ENCODE results near the gene POLK. TPM values are rescaled to one million over a fixed set of nuclear protein-coding genes. Genes with fewer than 3 reads are reported as not detected.

Gene POLK
- total and polyA plus RNA-seq, 2 of the 4 experiments (the other 2 are of a cell fraction) = 10.4 to 24.4 TPM

DNA sequence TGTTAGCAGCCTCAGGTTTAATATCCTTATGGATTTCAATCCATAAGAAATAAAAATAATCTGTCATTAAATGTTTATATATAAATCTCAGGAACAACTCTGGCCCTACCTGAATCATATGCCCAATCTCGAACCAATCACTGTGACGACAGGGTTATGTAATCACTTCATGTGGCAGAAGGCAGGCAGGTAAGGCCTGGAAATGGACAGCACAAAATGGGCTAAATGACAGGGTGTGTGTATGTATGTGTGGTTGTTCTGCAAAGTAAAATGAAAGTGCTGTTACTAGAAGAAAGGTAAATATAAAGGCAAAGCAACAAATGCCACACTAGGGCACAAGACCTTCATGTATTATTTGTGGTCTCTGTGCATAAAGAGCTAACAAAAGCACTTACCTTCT is 119.2 kb downstream of the POLK start:
- POLR2A ChIA-PET (ENCODE audit: unreplicated experiment) = no interaction called here
- in situ Hi-C loops (cut with MboI; ENCODE audit: low sequenced_read_pairs) = no loop called here

More for the DNA sequence above, 119.2 kb downstream of the POLK start:
- H3K4me2 ChIP-seq (ENCODE audit: low read depth, low read length) = no peak overlapping the region
- no peak overlapping the region for H4K8ac ChIP-seq (ENCODE audit: low read depth in 2 of 2, low read length in 2 of 2)
- no peak overlapping the region for H3K4ac ChIP-seq (ENCODE audit: low read depth, low read length)
- H2AK5ac ChIP-seq (ENCODE audit: low read depth, low read length) = no peak overlapping the region
- no peak for ATAC-seq (ENCODE audit: low read depth)
- H3K79me1 ChIP-seq (ENCODE audit: low read depth in 1 of 2, low read length in 2 of 2) = no peaks in the 10 kb centered on the region
- H2AFZ ChIP-seq (replicated peaks; ENCODE audit: low read length, poor library complexity) = no peak overlapping the region
- no peak overlapping the region for H4K91ac ChIP-seq (ENCODE audit: insufficient read depth, low read depth, low read length)
- H4K20me1 ChIP-seq (ENCODE audit: insufficient read depth, low read length) = no peaks in the 10 kb centered on the region
- H4K5ac ChIP-seq (ENCODE audit: low read depth, low read length) = no peak overlapping the region
- dilution Hi-C loops (cut with HindIII; ENCODE audit: low sequenced_read_pairs, unreplicated experiment) (no loop called here), intact Hi-C loops (cut with micrococcal nuclease) (no loop called here)
- no peak overlapping the region for H3K18ac ChIP-seq (ENCODE audit: low read depth, low read length)
- H3K56ac ChIP-seq (ENCODE audit: extremely low read depth, insufficient read depth, low read length) = no peak overlapping the region
- H2AK9ac ChIP-seq (replicated peaks; ENCODE audit: low read depth, low read length, poor library complexity) = no peak overlapping the region
- H3K9me1 ChIP-seq (ENCODE audit: insufficient read depth, low read length) = no peaks in the 10 kb centered on the region
- CTCF ChIA-PET = no interaction called here
- H3K36me3 ChIP-seq (ENCODE audit: control insufficient read depth, insufficient read depth, low read length) = no peaks in the 10 kb centered on the region
- H3K9ac ChIP-seq (ENCODE audit: low read depth, low read length) = no peak overlapping the region
- no peak overlapping the region for H2BK20ac ChIP-seq (ENCODE audit: low read depth, low read length)
- H3K14ac ChIP-seq (replicated peaks; ENCODE audit: low read depth, low read length) = no peak overlapping the region
- H3K9me3 ChIP-seq (ENCODE audit: control insufficient read depth, insufficient read depth, low read length) = no peaks in the 10 kb centered on the region
- no peak overlapping the region for H3K23ac ChIP-seq (ENCODE audit: low read depth, low read length)
- no peak overlapping the region for H3K4me3 ChIP-seq (ENCODE audit: insufficient read depth, low read depth, low read length)
- no CpG with 5 or more reads among the region's 2 CpGs for WGBS, 2 experiments (ENCODE audit: extremely low coverage in 2 of 2, insufficient read length in 1 of 2)
- no peaks in the 10 kb centered on the region for H3K27me3 ChIP-seq (ENCODE audit: control insufficient read depth, insufficient read depth, low read length)
- no TSS peak for BruUV-seq (replicated peaks)
- no peak overlapping the region for H2BK5ac ChIP-seq (ENCODE audit: low read depth, low read length, poor library complexity, severe bottlenecking)
- no peaks in the 10 kb centered on the region for H3K4me1 ChIP-seq (ENCODE audit: control insufficient read depth, insufficient read depth, low read length)
- TF ChIP-seq, protein P1, sequence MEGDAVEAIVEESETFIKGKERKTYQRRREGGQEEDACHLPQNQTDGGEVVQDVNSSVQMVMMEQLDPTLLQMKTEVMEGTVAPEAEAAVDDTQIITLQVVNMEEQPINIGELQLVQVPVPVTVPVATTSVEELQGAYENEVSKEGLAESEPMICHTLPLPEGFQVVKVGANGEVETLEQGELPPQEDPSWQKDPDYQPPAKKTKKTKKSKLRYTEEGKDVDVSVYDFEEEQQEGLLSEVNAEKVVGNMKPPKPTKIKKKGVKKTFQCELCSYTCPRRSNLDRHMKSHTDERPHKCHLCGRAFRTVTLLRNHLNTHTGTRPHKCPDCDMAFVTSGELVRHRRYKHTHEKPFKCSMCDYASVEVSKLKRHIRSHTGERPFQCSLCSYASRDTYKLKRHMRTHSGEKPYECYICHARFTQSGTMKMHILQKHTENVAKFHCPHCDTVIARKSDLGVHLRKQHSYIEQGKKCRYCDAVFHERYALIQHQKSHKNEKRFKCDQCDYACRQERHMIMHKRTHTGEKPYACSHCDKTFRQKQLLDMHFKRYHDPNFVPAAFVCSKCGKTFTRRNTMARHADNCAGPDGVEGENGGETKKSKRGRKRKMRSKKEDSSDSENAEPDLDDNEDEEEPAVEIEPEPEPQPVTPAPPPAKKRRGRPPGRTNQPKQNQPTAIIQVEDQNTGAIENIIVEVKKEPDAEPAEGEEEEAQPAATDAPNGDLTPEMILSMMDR (conservative IDR thresholded peaks at IDR 0.05; ENCODE audit: low read depth, low read length) = no peak
- no peak for TF ChIP-seq MAZ (IDR thresholded peaks at IDR 0.05; ENCODE audit: borderline replicate concordance, low read depth, low read length)
- TF ChIP-seq CEBPB (IDR thresholded peaks at IDR 0.05; ENCODE audit: low read depth, low read length) = no peak
- no peak for TF ChIP-seq RAD21 (IDR thresholded peaks at IDR 0.05; ENCODE audit: low read length)
- no peak for TF ChIP-seq RCOR1 (IDR thresholded peaks at IDR 0.05; ENCODE audit: insufficient replicate concordance, low read length)
- TF ChIP-seq MAFK (IDR thresholded peaks at IDR 0.05; ENCODE audit: low read depth, low read length) = no peak
- no peak for TF ChIP-seq POLR2A (IDR thresholded peaks at IDR 0.05; ENCODE audit: low read depth, low read length)
- TF ChIP-seq MXI1 (IDR thresholded peaks at IDR 0.05; ENCODE audit: borderline replicate concordance, low read depth, low read length) = no peak
- no peak for TF ChIP-seq RFX5 (IDR thresholded peaks at IDR 0.05; ENCODE audit: low read depth, low read length)
- TF ChIP-seq, protein P2, sequence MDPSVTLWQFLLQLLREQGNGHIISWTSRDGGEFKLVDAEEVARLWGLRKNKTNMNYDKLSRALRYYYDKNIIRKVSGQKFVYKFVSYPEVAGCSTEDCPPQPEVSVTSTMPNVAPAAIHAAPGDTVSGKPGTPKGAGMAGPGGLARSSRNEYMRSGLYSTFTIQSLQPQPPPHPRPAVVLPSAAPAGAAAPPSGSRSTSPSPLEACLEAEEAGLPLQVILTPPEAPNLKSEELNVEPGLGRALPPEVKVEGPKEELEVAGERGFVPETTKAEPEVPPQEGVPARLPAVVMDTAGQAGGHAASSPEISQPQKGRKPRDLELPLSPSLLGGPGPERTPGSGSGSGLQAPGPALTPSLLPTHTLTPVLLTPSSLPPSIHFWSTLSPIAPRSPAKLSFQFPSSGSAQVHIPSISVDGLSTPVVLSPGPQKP (IDR thresholded peaks at IDR 0.05; ENCODE audit: borderline replicate concordance, low read depth, low read length) = no peak
- TF ChIP-seq, protein P3, sequence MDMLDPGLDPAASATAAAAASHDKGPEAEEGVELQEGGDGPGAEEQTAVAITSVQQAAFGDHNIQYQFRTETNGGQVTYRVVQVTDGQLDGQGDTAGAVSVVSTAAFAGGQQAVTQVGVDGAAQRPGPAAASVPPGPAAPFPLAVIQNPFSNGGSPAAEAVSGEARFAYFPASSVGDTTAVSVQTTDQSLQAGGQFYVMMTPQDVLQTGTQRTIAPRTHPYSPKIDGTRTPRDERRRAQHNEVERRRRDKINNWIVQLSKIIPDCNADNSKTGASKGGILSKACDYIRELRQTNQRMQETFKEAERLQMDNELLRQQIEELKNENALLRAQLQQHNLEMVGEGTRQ (IDR thresholded peaks at IDR 0.05; ENCODE audit: low read depth, low read length) = no peak
- TF ChIP-seq BHLHE40 (IDR thresholded peaks at IDR 0.05; ENCODE audit: low read depth, low read length) = no peak
- no peak for TF ChIP-seq CHD1 (IDR thresholded peaks at IDR 0.05; ENCODE audit: low read depth, low read length)
- TF ChIP-seq NFE2L2 (IDR thresholded peaks at IDR 0.05; ENCODE audit: low read depth, low read length) = no peak
- TF ChIP-seq SMC3 (IDR thresholded peaks at IDR 0.05; ENCODE audit: low read depth, low read length) = no peak
- no peak for TF ChIP-seq FOS (IDR thresholded peaks at IDR 0.05; ENCODE audit: low read depth, low read length)
- no peak overlapping the region for H2BK120ac ChIP-seq (ENCODE audit: low read depth, low read length)
- H2BK15ac ChIP-seq (ENCODE audit: low read depth, low read length) = no peak overlapping the region
- H3K27ac ChIP-seq (ENCODE audit: insufficient read depth, low read length) = no peak overlapping the region
- no peak for DNase-seq
